K562 (cell line): Measurements from ENCODE around the gene PPP4R4. TPM values are rescaled to one million over a fixed set of nuclear protein-coding genes. Genes with fewer than 3 reads are reported as not detected.

Experiments
- ATAC-seq: fragments of 200-7000 bp; cut with Tn5 transposase; 3 replicates; pipeline ENCODE4 v1.9.1; 2020; ENCODE audit warnings: moderate library complexity
- BruUV-seq: library from RNA; stranded (reverse); fragments of 400-500 nt; replicated peaks from 2 replicates; lab custom pipeline; 2021; lab: Mats Ljungman, UMichigan
- CTCF ChIA-PET: fragments of 300-600 bp; formaldehyde crosslinking; extraction: SDS; loops from one replicate; lab custom pipeline; 2021; ENCODE audit warnings: low intra/inter-chr PET ratio; lab: Yijun Ruan, JAX
- POLR2A ChIA-PET: fragments of 300-600, 350-650 bp; sonication (Branson Sonifier 250); formaldehyde crosslinking; extraction: SDS; loops from one replicate; lab custom pipeline; 2021; ENCODE audit warnings: antibody characterized with exemption, inconsistent platforms; lab: Yijun Ruan, JAX
- DNase-seq, 4 experiments: peaks; one replicate each; pipeline versions ENCODE4 v3.0.0 to v3.0.0-alpha.2; 2011 to 2018; ENCODE audit warnings: low spot score in 3 of 4, mixed read lengths in 3 of 4; ENCODE audit errors: extremely low read depth in 1 of 4
- FAIRE-seq: peaks from 2 replicates; lab custom pipeline; 2011; peaks lifted over from hg19 to GRCh38; lab: Jason Lieb, UNC
- H2AFZ ChIP-seq: 2 replicates; pipeline ENCODE4 v1.6.0; 2011; ENCODE audit warnings: low read depth, low read length, control low read depth, inconsistent platforms
- H3K27ac ChIP-seq: fragments of 200-600 bp; 3 replicates; pipeline ENCODE4 v1.8.0; 2011; ENCODE audit warnings: low read depth, mild to moderate bottlenecking, control low read depth, inconsistent platforms, low read length, moderate library complexity, mixed read lengths; ENCODE audit errors: extremely low read depth
- H3K27me3 ChIP-seq, 2 experiments: fragments of 300-600 bp in 1 of 2; 2 replicates in 1 of 2; 3 replicates in 1 of 2; pipeline versions ENCODE4 v1.6.0 to v1.8.0; 2011; ENCODE audit warnings: inconsistent platforms in 2 of 2, low read length in 2 of 2, mild to moderate bottlenecking in 1 of 2, mixed read lengths in 1 of 2, moderate library complexity in 1 of 2; ENCODE audit not compliant: control insufficient read depth in 2 of 2, insufficient read depth in 2 of 2
- H3K36me3 ChIP-seq: fragments of 300-600 bp; 3 replicates; pipeline ENCODE4 v1.8.0; 2011; ENCODE audit warnings: mild to moderate bottlenecking, low read length, inconsistent platforms; ENCODE audit not compliant: control insufficient read depth, insufficient read depth
- H3K4me1 ChIP-seq, 2 experiments: fragments of 200-600 bp in 1 of 2; replicated peaks in 1 of 2; 2 replicates in 1 of 2; 3 replicates in 1 of 2; pipeline versions ENCODE4 v1.5.1 to v1.8.0; 2011; ENCODE audit warnings: inconsistent platforms in 2 of 2, low read length in 2 of 2, mild to moderate bottlenecking in 1 of 2, mixed read lengths in 1 of 2, moderate library complexity in 1 of 2; ENCODE audit not compliant: control insufficient read depth in 2 of 2, insufficient read depth in 2 of 2
- H3K4me2 ChIP-seq: 2 replicates; pipeline ENCODE4 v1.6.1; 2011; ENCODE audit warnings: low read length, control low read depth, inconsistent platforms, mixed read lengths; ENCODE audit not compliant: insufficient read depth
- H3K4me3 ChIP-seq: fragments of 200-600 bp; sonication (generic), shearing (Covaris generic); 2 replicates; pipeline ENCODE4 v1.5.1; 2016; ENCODE audit warnings: control low read depth, inconsistent platforms
- H3K79me2 ChIP-seq: fragments of 200-600 bp; 3 replicates; pipeline ENCODE4 v1.8.0; 2011; ENCODE audit warnings: low read length, inconsistent platforms; ENCODE audit not compliant: control insufficient read depth, insufficient read depth
- H3K9ac ChIP-seq, 2 experiments: 2 replicates each; pipeline versions ENCODE4 v1.6.0 to v1.6.1; 2011; ENCODE audit warnings: low read depth in 2 of 2, low read length in 2 of 2, control low read depth in 1 of 2, inconsistent platforms in 1 of 2, mild to moderate bottlenecking in 1 of 2, mixed read lengths in 1 of 2; ENCODE audit not compliant: insufficient read depth in 1 of 2
- H3K9me1 ChIP-seq: one replicate; pipeline ENCODE4 v1.6.0; 2011; ENCODE audit warnings: inconsistent platforms, mild to moderate bottlenecking, low read length, moderate library complexity; ENCODE audit not compliant: control insufficient read depth, insufficient read depth
- H3K9me3 ChIP-seq: replicated peaks from 2 replicates; pipeline ENCODE4 v1.5.1; 2011; ENCODE audit warnings: low read depth, low read length, inconsistent platforms; ENCODE audit not compliant: control insufficient read depth, insufficient read depth
- H4K20me1 ChIP-seq: replicated peaks from 2 replicates; pipeline ENCODE4 v1.6.1; 2011; ENCODE audit warnings: low read length, inconsistent platforms, mixed read lengths; ENCODE audit not compliant: control insufficient read depth, insufficient read depth
- BRCA1 ChIP-seq, 2 experiments: fragments of 450-650 bp in 1 of 2; sonication (generic) in 1 of 2; formaldehyde crosslinking in 1 of 2; IDR thresholded peaks; 2 replicates each; pipeline versions ENCODE4 v1.5.0 to v1.6.1; 2017 to 2020; ENCODE audit warnings: mild to moderate bottlenecking in 1 of 2, missing genetic modification reagents in 1 of 2
- CBX8 ChIP-seq: fragments of 200-600 bp; sonication (generic); IDR thresholded peaks from 2 replicates; pipeline ENCODE4 v1.6.1; 2012; ENCODE audit warnings: borderline replicate concordance, mixed run types, low read depth, mild to moderate bottlenecking, moderate library complexity, mixed read lengths, low read length, control low read depth, inconsistent platforms; ENCODE audit not compliant: poor library complexity, severe bottlenecking; ENCODE audit errors: extremely low read depth
- CHD1 ChIP-seq: fragments of 200-600 bp; sonication (generic); IDR thresholded peaks from one replicate; pipeline ENCODE4 v1.6.1; 2012; ENCODE audit warnings: mild to moderate bottlenecking, moderate library complexity, low read length, inconsistent platforms
- CREB3L1 ChIP-seq: fragments of 450-650 bp; IDR thresholded peaks from 2 replicates; pipeline ENCODE4 v1.6.1; 2014; ENCODE audit warnings: low read depth, mild to moderate bottlenecking, moderate library complexity, borderline replicate concordance
- GTF2A2 ChIP-seq: IDR thresholded peaks from 2 replicates; pipeline ENCODE4 v1.6.1; 2016; ENCODE audit warnings: mild to moderate bottlenecking, missing genetic modification characterization, missing compliant biosample characterization
- HSF4 ChIP-seq: fragments of 250-450 bp; sonication (Bioruptor Pico); IDR thresholded peaks from 2 replicates; pipeline ENCODE4 v2.1.2; 2022; ENCODE audit warnings: mild to moderate bottlenecking, moderate library complexity, borderline replicate concordance
- KHSRP ChIP-seq: fragments of 450-650 bp; IDR thresholded peaks from 2 replicates; pipeline ENCODE4 v1.6.1; 2017
- MIER1 ChIP-seq: fragments of 450-650 bp; IDR thresholded peaks from 2 replicates; pipeline ENCODE4 v1.6.1; 2016; ENCODE audit warnings: antibody characterized with exemption, mild to moderate bottlenecking, low read depth
- MYBL2 ChIP-seq, 2 experiments: fragments of 450-650 bp in 1 of 2; sonication (generic) in 1 of 2; formaldehyde crosslinking in 1 of 2; IDR thresholded peaks; 2 replicates each; pipeline versions ENCODE4 v1.6.1 to v1.8.1; 2017 to 2022; ENCODE audit warnings: borderline replicate concordance in 1 of 2, inconsistent platforms in 1 of 2, low read depth in 1 of 2, mild to moderate bottlenecking in 1 of 2, missing genetic modification reagents in 1 of 2, moderate library complexity in 1 of 2
- NRF1 ChIP-seq, 2 experiments: fragments of 450-650 bp; IDR thresholded peaks in 1 of 2; conservative IDR thresholded peaks in 1 of 2; 2 replicates each; pipeline ENCODE4 v1.6.1; 2014; ENCODE audit warnings: mild to moderate bottlenecking in 2 of 2
- RFX5 ChIP-seq: IDR thresholded peaks from 2 replicates; pipeline ENCODE4 v1.6.1; 2011; ENCODE audit warnings: low read depth, mild to moderate bottlenecking, improper control_type of control experiment, low read length
- SIN3B ChIP-seq: fragments of 450-650 bp; IDR thresholded peaks from 2 replicates; pipeline ENCODE4 v1.6.1; 2017; ENCODE audit warnings: low read depth, mild to moderate bottlenecking, moderate library complexity
- SNIP1 ChIP-seq: fragments of 450-650 bp; IDR thresholded peaks from 2 replicates; pipeline ENCODE4 v1.7.1; 2017; ENCODE audit warnings: low read depth, mild to moderate bottlenecking
- SRSF1 ChIP-seq: fragments of 200-400 bp; formaldehyde crosslinking; IDR thresholded peaks from 2 replicates; pipeline ENCODE4 v1.6.1; 2017; ENCODE audit warnings: mild to moderate bottlenecking, low read depth, low read length, moderate library complexity
- STAT6 ChIP-seq: sonication (generic); formaldehyde crosslinking; IDR thresholded peaks from 2 replicates; pipeline ENCODE4 v1.8.1; 2023; ENCODE audit warnings: mild to moderate bottlenecking, missing genetic modification reagents
- USF1 ChIP-seq: sonication (generic); formaldehyde crosslinking; IDR thresholded peaks from 2 replicates; pipeline ENCODE4 v1.9.0; 2022; ENCODE audit warnings: mild to moderate bottlenecking, missing genetic modification reagents
- ZNF583 ChIP-seq: fragments of 250-450 bp; sonication (Bioruptor Pico); IDR thresholded peaks from 2 replicates; pipeline ENCODE4 v1.4.0; 2020
- ZNF717 ChIP-seq: fragments of 250-450 bp; sonication (Bioruptor Pico); IDR thresholded peaks from 2 replicates; pipeline ENCODE4 v1.5.0; 2021
- WGBS: fragments of 100-300 bp; shearing (Covaris generic); methylation state at CpG from one replicate; pipeline ENCODE4 v1.1.6; 2016; ENCODE audit warnings: low coverage, mixed read lengths; ENCODE audit not compliant: insufficient coverage; ENCODE audit errors: missing lambda C conversion rate; 5-methylcytosine and 5-hydroxymethylcytosine counted together
- in situ Hi-C: fragments of 300-500 bp; cut with MboI; formaldehyde crosslinking; loops from 4 replicates; pipeline ENCODE4 v1.15.0; 2018; ENCODE audit warnings: inconsistent platforms, mixed read lengths
- intact Hi-C: fragments of 100-400 bp; cut with micrococcal nuclease; formaldehyde crosslinking; loops from 2 replicates; pipeline ENCODE4 v1.14.2; 2022
- polyA plus RNA-seq, 8 experiments: library from polyadenylated mRNA; depleted of rRNA in 4 of 8; stranded (reverse) in 5 of 8; unstranded in 3 of 8; fragments of >200 nt; fragmentation: Nextera tagmentation in 2 of 8; fragmentation: Illumina TruSeq in 1 of 8; extraction: Ambion mirVana in 2 of 8; extraction: Trizol in 1 of 8; gene quantifications; 2 replicates each; pipeline versions ENCODE4 v1.2.1 to v1.2.3, GENCODE V29; 2011 to 2014; ENCODE audit warnings: inconsistent platforms in 1 of 8, missing spikeins in 1 of 8
- total RNA-seq, 7 experiments: library from RNA; depleted of rRNA in 6 of 7; stranded (reverse); fragments of >200 nt in 6 of 7; fragmentation: Illumina TruSeq in 2 of 7; extraction: Trizol in 2 of 7; gene quantifications; 2 replicates each; pipeline versions ENCODE4 v1.2.1 to v1.2.3, GENCODE V29; 2011 to 2021; ENCODE audit warnings: low replicate concordance in 1 of 7

Gene PPP4R4
- total and polyA plus RNA-seq, 9 of the 15 experiments (the other 6 are each of a cell fraction or from before 2014, with no cell fraction given): 0.11 to 0.26 TPM; not detected in 7

GRCh38 chr14:94312481-94313246, 138.5 kb downstream of the PPP4R4 start:
- 0% methylated on average over 4 of the region's 6 CpGs for WGBS
- no peak overlapping the region for H2AFZ ChIP-seq
- no peaks in the 10 kb centered on the region for H3K9me1 ChIP-seq
- H3K36me3 ChIP-seq: no peaks in the 10 kb centered on the region
- H3K4me3 ChIP-seq: no peak overlapping the region
- in situ Hi-C loops (no loop called here), intact Hi-C loops (no loop called here)
- ATAC-seq (no peak), FAIRE-seq (no peak), DNase-seq (no peak)
- H3K9ac ChIP-seq: no peak overlapping the region
- no TSS peak for BruUV-seq
- no peaks in the 10 kb centered on the region for H3K79me2 ChIP-seq
- no peaks in the 10 kb centered on the region for H3K4me1 ChIP-seq
- ChIA-PET CTCF (no interaction called here), POLR2A (no interaction called here)
- H3K27me3 ChIP-seq: no peaks in the 10 kb centered on the region
- H3K4me2 ChIP-seq: no peak overlapping the region
- no peaks in the 10 kb centered on the region for H4K20me1 ChIP-seq
- H3K9me3 ChIP-seq: no peaks in the 10 kb centered on the region
- no peak overlapping the region for H3K27ac ChIP-seq
- TF ChIP-seq HSF4 (CRISPR knock-in tag) (no peak), CHD1 (no peak), MIER1 (no peak), RFX5 (no peak), BRCA1 (IDR thresholded peaks at IDR 0.05) (no peak), BRCA1 (CRISPR knock-in tag; IDR thresholded peaks at IDR 0.05) (no peak), ZNF583 (CRISPR knock-in tag) (no peak), SIN3B (no peak), NRF1 (conservative IDR thresholded peaks at IDR 0.05 in 1 of 2, IDR thresholded peaks at IDR 0.05 in 1 of 2) (no peak), GTF2A2 (tag) (no peak), KHSRP (no peak), ZNF717 (no peak), MYBL2 (IDR thresholded peaks at IDR 0.05; ENCODE audit: low read depth) (no peak), MYBL2 (CRISPR knock-in tag; IDR thresholded peaks at IDR 0.05; ENCODE audit: borderline replicate concordance) (no peak), USF1 (CRISPR knock-in tag) (no peak), CREB3L1 (no peak), CBX8 (no peak), SRSF1 (no peak), STAT6 (no peak), SNIP1 (no peak)
